ENCODE data around the gene BTN1A1.

BTN1A1 gene

GRCh38 chr6:26475823-26476729 is 24.0 kb upstream of the BTN1A1 start:
- no peak for DNase-seq (ENCODE audit: low spot score)

GRCh38 chr6:26476896-26477295 is 23.2 kb upstream of the BTN1A1 start:
- no peak for DNase-seq (ENCODE audit: low spot score)

GRCh38 chr6:26477426-26477825 is 22.7 kb upstream of the BTN1A1 start:
- DNase-seq (ENCODE audit: low spot score): no peak

- DNase-seq (ENCODE audit: low spot score): no peak
These were observed 21.8 kb upstream of the BTN1A1 start for GRCh38 chr6:26478100-26478984.

- no peak for DNase-seq (ENCODE audit: low spot score)
These were observed 21.2 kb upstream of the BTN1A1 start for GRCh38 chr6:26478985-26479278.

- no peak for DNase-seq (ENCODE audit: low spot score)
These were observed 17.8 kb upstream of the BTN1A1 start for GRCh38 chr6:26482338-26482737.

- DNase-seq (ENCODE audit: low spot score): no peak
These were observed 16.4 kb upstream of the BTN1A1 start for GRCh38 chr6:26483727-26484126.

- DNase-seq (ENCODE audit: low spot score): no peak
These were observed 15.9 kb upstream of the BTN1A1 start for GRCh38 chr6:26484161-26484560.

- no peak for DNase-seq (ENCODE audit: low spot score)
These were observed 14.9 kb upstream of the BTN1A1 start for GRCh38 chr6:26485112-26485780.

GRCh38 chr6:26486358-26486757 is 13.7 kb upstream of the BTN1A1 start:
- DNase-seq (ENCODE audit: low spot score): no peak

GRCh38 chr6:26487466-26487865 is 12.6 kb upstream of the BTN1A1 start:
- no peak for DNase-seq (ENCODE audit: low spot score)

- no peak for DNase-seq (ENCODE audit: low spot score)
These were observed 9.8 kb upstream of the BTN1A1 start for GRCh38 chr6:26489996-26490964.

GRCh38 chr6:26491604-26492003 is 8.5 kb upstream of the BTN1A1 start:
- no peak for DNase-seq (ENCODE audit: low spot score)

- no peak for DNase-seq (ENCODE audit: low spot score)
These were observed 6.8 kb upstream of the BTN1A1 start for GRCh38 chr6:26493258-26493657.

GRCh38 chr6:26494117-26494516 is 6.0 kb upstream of the BTN1A1 start:
- no peak for DNase-seq (ENCODE audit: low spot score)

- DNase-seq (ENCODE audit: low spot score): no peak
These were observed 4.8 kb upstream of the BTN1A1 start for GRCh38 chr6:26495281-26495680.

- DNase-seq (ENCODE audit: low spot score): no peak
These were observed 2.5 kb upstream of the BTN1A1 start for GRCh38 chr6:26497610-26498009.

GRCh38 chr6:26501482-26501986 is 1.4 kb downstream of the BTN1A1 start:
- no peak for DNase-seq (ENCODE audit: low spot score)

- DNase-seq (ENCODE audit: low spot score): no peak
These were observed 2.1 kb downstream of the BTN1A1 start for GRCh38 chr6:26502165-26502564.

- DNase-seq (ENCODE audit: low spot score): no peak
These were observed 2.5 kb downstream of the BTN1A1 start for GRCh38 chr6:26502626-26503025.

GRCh38 chr6:26507658-26508057 is 7.6 kb downstream of the BTN1A1 start:
- DNase-seq (ENCODE audit: low spot score): no peak
